Amygdala (tissue), 56 donors: ENCODE results near the gene LGALS9B.
"Not testable (repeated sequence)": the region's sequence is repeated elsewhere in the genome, so short reads cannot be mapped to it uniquely, and the experiment has no call there.

Experiments
- DNase-seq, 56 donors: peaks; one replicate each; lab custom pipeline; 2025; lab: John Stamatoyannopoulos, UW

Gene LGALS9B

DNA sequence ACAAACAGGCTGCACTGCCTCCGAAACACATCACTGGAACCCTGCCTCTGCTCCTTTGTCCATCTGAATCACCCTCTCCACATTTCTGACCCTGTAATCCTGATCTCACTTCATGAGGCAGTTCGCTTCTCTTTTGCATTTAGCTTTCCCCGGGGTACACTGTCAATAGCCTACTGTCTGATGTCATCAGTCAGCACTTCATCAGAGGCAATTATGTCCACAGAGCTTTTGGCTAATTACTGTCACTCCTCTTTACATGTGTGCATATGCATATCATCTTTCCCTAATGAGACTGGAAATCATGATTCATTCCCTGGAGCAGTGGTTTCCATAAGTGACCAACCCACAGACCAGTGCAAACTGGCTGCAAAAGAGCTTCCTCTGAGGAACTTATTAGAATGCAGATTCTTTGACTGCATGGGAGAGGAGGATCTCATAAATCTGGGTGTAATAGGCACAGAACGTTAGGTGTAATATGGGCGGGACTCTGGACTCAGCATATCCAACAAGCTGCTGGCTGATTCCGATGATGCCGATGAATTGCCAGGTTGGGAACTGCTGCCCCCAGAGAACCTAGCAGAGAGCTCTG, 49.8 kb downstream of the LGALS9B start:
- DNase-seq: not testable (repeated sequence)

DNA sequence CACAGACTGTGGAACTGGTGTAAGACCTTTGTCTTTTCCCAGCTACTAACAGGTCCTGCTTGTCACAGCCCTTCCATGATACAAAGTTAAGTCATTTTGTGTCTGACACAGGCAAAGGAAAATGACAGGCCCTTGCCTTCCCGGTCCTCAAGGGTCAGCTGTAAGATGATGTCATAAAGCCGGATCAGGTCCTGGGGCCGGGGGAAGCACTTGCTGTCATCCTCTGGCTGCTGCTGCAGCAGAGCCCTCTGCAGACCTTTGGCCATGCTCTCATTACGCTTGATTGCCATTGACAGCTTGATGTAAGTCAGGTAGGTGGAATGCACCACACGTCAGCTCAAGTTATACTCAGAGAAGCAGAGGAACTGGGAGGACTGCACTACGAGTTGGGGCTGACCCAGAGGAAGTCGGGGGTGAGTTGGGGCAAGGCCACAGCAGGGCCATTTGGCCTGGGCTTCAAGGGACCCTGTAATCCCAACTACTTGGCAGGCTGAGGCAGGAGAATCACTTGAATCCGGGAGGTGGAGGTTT, 50.9 kb downstream of the LGALS9B start:
- not testable (repeated sequence) for DNase-seq

DNA sequence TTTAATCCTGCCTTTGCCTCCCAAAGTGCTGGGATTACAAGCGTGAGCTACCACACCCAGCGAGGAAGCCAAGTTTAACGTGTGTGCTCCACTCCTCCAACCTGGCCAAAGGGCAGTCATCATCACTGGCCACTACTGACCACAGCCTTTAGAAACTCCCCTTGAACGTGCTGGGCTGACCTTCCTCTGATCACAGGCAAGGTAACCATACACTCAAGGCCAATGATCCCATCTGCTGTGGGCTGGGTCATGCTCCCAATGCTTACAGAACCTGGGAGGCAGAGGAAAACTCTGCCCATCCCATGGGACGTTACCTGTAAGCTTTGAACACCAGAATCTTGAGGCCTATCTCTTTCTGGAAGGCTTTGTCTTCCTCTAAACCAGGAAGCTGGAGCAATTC, 51.9 kb downstream of the LGALS9B start:
- not testable (repeated sequence) for DNase-seq

DNA sequence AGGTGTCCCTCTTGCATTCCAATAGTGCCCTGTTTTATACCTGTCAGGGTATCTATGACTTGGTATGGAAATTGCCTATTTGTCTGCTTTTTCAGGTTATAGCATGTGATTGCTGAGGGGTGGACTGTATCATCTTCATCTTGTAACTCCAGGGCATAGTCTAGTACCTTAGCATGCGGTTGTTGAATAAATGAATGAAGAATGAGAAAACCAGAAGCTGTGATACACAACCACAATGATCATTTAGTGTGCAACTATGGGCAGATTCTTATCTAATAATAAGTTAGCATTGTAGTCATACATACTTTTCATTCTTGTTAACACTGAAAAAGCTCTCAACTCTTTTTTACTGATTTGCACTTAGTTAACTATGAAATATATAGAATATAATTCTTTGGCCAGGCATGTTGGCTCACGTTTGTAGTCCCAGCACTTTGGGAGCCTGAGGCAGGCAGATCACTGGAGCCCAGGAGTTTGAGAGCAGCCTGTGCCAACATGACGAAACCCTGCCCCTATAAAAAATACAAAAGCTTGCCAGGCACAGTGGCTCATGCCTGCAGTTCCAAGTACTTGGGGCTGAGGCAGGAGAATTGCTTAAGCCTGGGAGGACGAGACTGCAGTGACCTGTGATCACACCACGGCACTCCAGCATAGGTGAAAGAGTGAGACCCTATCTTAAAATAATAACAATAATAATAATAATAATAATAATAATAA, 65.9 kb downstream of the LGALS9B start:
- DNase-seq: not testable (repeated sequence)

DNA sequence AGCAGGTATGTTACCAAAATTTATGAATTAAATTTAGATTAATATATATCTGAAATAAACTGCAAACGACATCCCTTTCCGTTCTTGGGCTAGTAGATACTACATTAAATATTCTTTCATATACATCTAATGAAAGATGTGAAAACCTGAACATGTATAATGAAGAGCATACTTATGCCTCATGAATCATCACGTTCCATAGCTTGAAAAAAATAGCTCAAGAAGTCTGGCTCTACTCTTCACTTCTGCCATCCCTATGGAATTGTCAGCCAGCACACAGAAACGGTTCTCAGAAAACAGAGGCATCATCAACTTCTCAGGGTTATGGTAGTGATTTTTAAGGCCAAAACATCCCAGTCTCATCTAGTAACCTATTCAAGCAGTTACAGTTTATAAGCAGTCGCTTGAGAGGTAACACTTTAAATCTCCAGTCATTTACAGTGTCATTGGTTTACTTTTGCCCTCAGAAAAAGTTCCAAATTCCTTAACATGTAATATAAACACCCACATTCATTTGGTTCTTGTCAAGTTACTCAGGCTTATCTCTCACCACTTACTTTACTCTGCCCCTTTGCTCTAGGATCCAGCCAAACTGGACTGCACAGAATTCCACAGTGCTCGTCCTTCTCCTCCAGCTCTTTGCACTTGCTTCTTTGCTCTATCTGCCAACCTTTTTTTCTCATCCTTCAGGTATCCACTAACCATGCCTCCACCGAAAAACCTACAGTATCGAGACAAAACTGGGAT, 66.6 kb downstream of the LGALS9B start:
- not testable (repeated sequence) for DNase-seq
